ES-I3 (cell line): ENCODE results near the gene MKLN1.

Source experiments
- H3K36me3 ChIP-seq: 2 replicates; pipeline ENCODE4 v1.6.1; 2013; ENCODE audit warnings: mild to moderate bottlenecking, low read length, control low read depth, moderate library complexity; ENCODE audit not compliant: insufficient read depth
- H3K4me1 ChIP-seq: 2 replicates; pipeline ENCODE4 v1.6.1; 2013; ENCODE audit warnings: mild to moderate bottlenecking, control low read depth, low read length; ENCODE audit not compliant: insufficient read depth
- H3K9ac ChIP-seq: 2 replicates; pipeline ENCODE4 v1.6.1; 2013; ENCODE audit warnings: low read depth, mild to moderate bottlenecking, low read length, moderate library complexity
- H3K9me3 ChIP-seq: 2 replicates; pipeline ENCODE4 v1.6.1; 2013; ENCODE audit warnings: mild to moderate bottlenecking, low read length, moderate library complexity; ENCODE audit not compliant: control insufficient read depth, insufficient read depth

MKLN1 gene

GRCh38 chr7:131537571-131537978 is 209.9 kb downstream of the MKLN1 start:
- no peak overlapping the region for H3K9ac ChIP-seq
- H3K36me3 ChIP-seq: peaks cover 15% of the 10 kb centered on the region; the same call in 1 of the 2 replicates
- no peaks in the 10 kb centered on the region for H3K9me3 ChIP-seq
- peaks cover 50% of the 10 kb centered on the region for H3K4me1 ChIP-seq

GRCh38 chr7:131538071-131538812 is 210.6 kb downstream of the MKLN1 start:
- H3K4me1 ChIP-seq: peaks cover 54% of the 10 kb centered on the region
- peaks cover 18% of the 10 kb centered on the region; the same call in 1 of the 2 replicates for H3K36me3 ChIP-seq
- no peaks in the 10 kb centered on the region for H3K9me3 ChIP-seq
- no peak overlapping the region for H3K9ac ChIP-seq

GRCh38 chr7:131538813-131539179 is 211.1 kb downstream of the MKLN1 start:
- Histone ChIP-seq H3K9ac (no peak overlapping the region), H3K9me3 (no peaks in the 10 kb centered on the region), H3K4me1 (peaks cover 56% of the 10 kb centered on the region), H3K36me3 (peaks cover 23% of the 10 kb centered on the region; the same call in 1 of the 2 replicates)

GRCh38 chr7:131540491-131541162 is 213.0 kb downstream of the MKLN1 start:
- Histone ChIP-seq H3K9ac (no peak overlapping the region), H3K4me1 (peaks cover 66% of the 10 kb centered on the region), H3K36me3 (peaks cover 32% of the 10 kb centered on the region), H3K9me3 (no peaks in the 10 kb centered on the region)

GRCh38 chr7:131543298-131543697 is 215.6 kb downstream of the MKLN1 start:
- peaks cover 77% of the 10 kb centered on the region for H3K4me1 ChIP-seq
- H3K9me3 ChIP-seq: no peaks in the 10 kb centered on the region
- peaks cover 32% of the 10 kb centered on the region for H3K36me3 ChIP-seq
- H3K9ac ChIP-seq: no peak overlapping the region

GRCh38 chr7:131544021-131544420 is 216.3 kb downstream of the MKLN1 start:
- Histone ChIP-seq H3K4me1 (peaks cover 75% of the 10 kb centered on the region), H3K9me3 (no peaks in the 10 kb centered on the region), H3K36me3 (peaks cover 32% of the 10 kb centered on the region), H3K9ac (no peak overlapping the region)

GRCh38 chr7:131544449-131545301 is 217.0 kb downstream of the MKLN1 start:
- no peak overlapping the region for H3K9ac ChIP-seq
- no peaks in the 10 kb centered on the region for H3K9me3 ChIP-seq
- peaks cover 36% of the 10 kb centered on the region for H3K36me3 ChIP-seq
- H3K4me1 ChIP-seq: peaks cover 71% of the 10 kb centered on the region

GRCh38 chr7:131546126-131546525 is 218.4 kb downstream of the MKLN1 start:
- H3K4me1 ChIP-seq: peaks cover 65% of the 10 kb centered on the region
- H3K36me3 ChIP-seq: peaks cover 40% of the 10 kb centered on the region
- no peak overlapping the region for H3K9ac ChIP-seq
- H3K9me3 ChIP-seq: no peaks in the 10 kb centered on the region
